BLaER1 treated with 17β-estradiol and CSF1 and Interleukin-3, amounts not matched to agents 10 nM and 100 nM (cell line): ENCODE results near the gene OSBP2.

Experiments used
- H3K27ac ChIP-seq, 11 experiments: shearing (Covaris generic); formaldehyde crosslinking; 2 replicates each; pipeline ENCODE4 v1.8.1; 2022
- H3K27me3 ChIP-seq, 11 experiments: shearing (Covaris generic); formaldehyde crosslinking; 2 replicates each; pipeline ENCODE4 v1.8.1; 2022
- H3K36me3 ChIP-seq, 11 experiments: shearing (Covaris generic); formaldehyde crosslinking; 2 replicates each; pipeline ENCODE4 v1.8.1; 2022
- H3K4me1 ChIP-seq, 10 experiments: shearing (Covaris generic); formaldehyde crosslinking; 2 replicates each; pipeline ENCODE4 v1.8.1; 2022
- H3K4me2 ChIP-seq, 11 experiments: shearing (Covaris generic); formaldehyde crosslinking; 2 replicates each; pipeline ENCODE4 v1.8.1; 2022
- H3K4me3 ChIP-seq, 10 experiments: shearing (Covaris generic); formaldehyde crosslinking; 2 replicates each; pipeline ENCODE4 v1.8.1; 2022
- H3K9ac ChIP-seq, 11 experiments: shearing (Covaris generic); formaldehyde crosslinking; 2 replicates each; pipeline ENCODE4 v1.8.1; 2022
- H3K9me3 ChIP-seq, 11 experiments: shearing (Covaris generic); formaldehyde crosslinking; replicated peaks in 1 of 11; 2 replicates each; pipeline ENCODE4 v1.8.1; 2022
- H4K20me1 ChIP-seq, 11 experiments: shearing (Covaris generic); formaldehyde crosslinking; 2 replicates each; pipeline ENCODE4 v1.8.1; 2022
- Cebpa-rat ChIP-seq, 11 experiments: shearing (Covaris generic); IDR thresholded peaks; 2 replicates each; pipeline ENCODE4 v1.8.1; 2022

Gene OSBP2

GRCh38 chr22:30889268-30889995, 194.8 kb downstream of the OSBP2 start:
- peaks cover 0 to 8% (median 0%) of the 10 kb centered on the region in 11 experiments; a peak in 2 of 22 replicates for H3K36me3 ChIP-seq
- no peak for TF ChIP-seq Cebpa-rat (IDR thresholded peaks at IDR 0.05)
- H3K4me3 ChIP-seq, result no peak overlapping the region
- no peak overlapping the region for H3K9ac ChIP-seq
- H4K20me1 ChIP-seq, result no peaks in the 10 kb centered on the region
- no peaks in the 10 kb centered on the region for H3K9me3 ChIP-seq
- no peak overlapping the region for H3K4me2 ChIP-seq
- H3K27me3 ChIP-seq, result no peaks in the 10 kb centered on the region
- H3K27ac ChIP-seq, result no peak overlapping the region
- peaks cover 0 to 51% (median 39%) of the 10 kb centered on the region in 10 experiments; a peak in 17 of 20 replicates for H3K4me1 ChIP-seq

GRCh38 chr22:30889996-30890480, 195.4 kb downstream of the OSBP2 start:
- Histone ChIP-seq H3K4me3 (no peak overlapping the region), H3K9ac (no peak overlapping the region), H3K27ac (no peak overlapping the region), H3K9me3 (no peaks in the 10 kb centered on the region), H3K27me3 (no peaks in the 10 kb centered on the region), H3K4me2 (no peak overlapping the region), H4K20me1 (no peaks in the 10 kb centered on the region), H3K4me1 (peaks cover 0 to 45% (median 33%) of the 10 kb centered on the region in 10 experiments; a peak in 17 of 20 replicates), H3K36me3 (peaks cover 0 to 8% (median 0%) of the 10 kb centered on the region in 11 experiments; a peak in 2 of 22 replicates)
- no peak for TF ChIP-seq Cebpa-rat (IDR thresholded peaks at IDR 0.05)

GRCh38 chr22:30890686-30891442, 196.2 kb downstream of the OSBP2 start:
- peak overlapping the region in 8 of 11 experiments; percentile 35 to 68 (median 60); a peak in 13 of 22 replicates for H3K4me2 ChIP-seq
- H3K36me3 ChIP-seq, result peaks cover 0 to 8% (median 0%) of the 10 kb centered on the region in 11 experiments; a peak in 2 of 22 replicates
- H3K9ac ChIP-seq, result no peak overlapping the region
- H4K20me1 ChIP-seq, result no peaks in the 10 kb centered on the region
- no peak overlapping the region for H3K4me3 ChIP-seq
- TF ChIP-seq Cebpa-rat (IDR thresholded peaks at IDR 0.05), result no peak
- no peaks in the 10 kb centered on the region for H3K27me3 ChIP-seq
- 0 out of 22 replicates have a peak overlapping the region, but pooled peaks of 1 of the 11 experiments have one; percentile 31 for H3K27ac ChIP-seq
- H3K9me3 ChIP-seq, result no peaks in the 10 kb centered on the region
- peaks cover 0 to 42% (median 32%) of the 10 kb centered on the region in 10 experiments; a peak in 17 of 20 replicates for H3K4me1 ChIP-seq

- no peak for TF ChIP-seq Cebpa-rat (IDR thresholded peaks at IDR 0.05)
- peak overlapping the region in 9 of 11 experiments; percentile 35 to 68 (median 59); a peak in 15 of 22 replicates for H3K4me2 ChIP-seq
Measured at GRCh38 chr22:30891443-30891755, 196.7 kb downstream of the OSBP2 start.

GRCh38 chr22:30891781-30892180, 197.1 kb downstream of the OSBP2 start:
- peak overlapping the region in 1 of 11 experiments; percentile 37; a peak in 2 of 22 replicates for H3K9ac ChIP-seq
- TF ChIP-seq Cebpa-rat (IDR thresholded peaks at IDR 0.05), result no peak
- H4K20me1 ChIP-seq, result no peaks in the 10 kb centered on the region
- no peaks in the 10 kb centered on the region for H3K9me3 ChIP-seq
- H3K27me3 ChIP-seq, result no peaks in the 10 kb centered on the region
- peaks cover 0 to 42% (median 32%) of the 10 kb centered on the region in 10 experiments; a peak in 17 of 20 replicates for H3K4me1 ChIP-seq
- peak overlapping the region in 9 of 11 experiments; percentile 35 to 68 (median 59); a peak in 17 of 22 replicates for H3K4me2 ChIP-seq
- no peak overlapping the region for H3K4me3 ChIP-seq
- H3K36me3 ChIP-seq, result peaks cover 0 to 8% (median 0%) of the 10 kb centered on the region in 11 experiments; a peak in 2 of 22 replicates
- H3K27ac ChIP-seq, result peak overlapping the region in 2 of 11 experiments; percentile 28 to 31; a peak in 3 of 22 replicates

More at GRCh38 chr22:30891443-30891755, 196.7 kb downstream of the OSBP2 start:
- Histone ChIP-seq H3K9me3 (no peaks in the 10 kb centered on the region), H3K4me3 (no peak overlapping the region), H3K27ac (peak overlapping the region in 1 of 11 experiments; percentile 31; a peak in 2 of 22 replicates), H3K4me1 (peaks cover 0 to 42% (median 32%) of the 10 kb centered on the region in 10 experiments; a peak in 17 of 20 replicates), H3K27me3 (no peaks in the 10 kb centered on the region), H3K36me3 (peaks cover 0 to 8% (median 0%) of the 10 kb centered on the region in 11 experiments; a peak in 2 of 22 replicates), H4K20me1 (no peaks in the 10 kb centered on the region), H3K9ac (peak overlapping the region in 1 of 11 experiments; percentile 37; a peak in 2 of 22 replicates)

- Histone ChIP-seq H4K20me1 (no peaks in the 10 kb centered on the region), H3K4me2 (peak overlapping the region in 9 of 11 experiments; percentile 35 to 68 (median 59); a peak in 15 of 22 replicates), H3K9ac (peak overlapping the region in 1 of 11 experiments; percentile 37; a peak in 1 of 22 replicates), H3K36me3 (peaks cover 0 to 8% (median 0%) of the 10 kb centered on the region in 11 experiments; a peak in 2 of 22 replicates), H3K4me3 (no peak overlapping the region), H3K27me3 (no peaks in the 10 kb centered on the region), H3K27ac (peak overlapping the region in 1 of 11 experiments; percentile 28; a peak in 1 of 22 replicates), H3K4me1 (peaks cover 0 to 42% (median 32%) of the 10 kb centered on the region in 10 experiments; a peak in 17 of 20 replicates), H3K9me3 (no peaks in the 10 kb centered on the region)
- TF ChIP-seq Cebpa-rat (IDR thresholded peaks at IDR 0.05), result no peak
Measured at GRCh38 chr22:30892286-30892685, 197.6 kb downstream of the OSBP2 start.

GRCh38 chr22:30892731-30893221, 198.1 kb downstream of the OSBP2 start:
- peaks cover 0 to 42% (median 32%) of the 10 kb centered on the region in 10 experiments; a peak in 17 of 20 replicates for H3K4me1 ChIP-seq
- H3K27ac ChIP-seq, result no peak overlapping the region
- no peaks in the 10 kb centered on the region for H3K27me3 ChIP-seq
- H3K4me3 ChIP-seq, result no peak overlapping the region
- TF ChIP-seq Cebpa-rat (IDR thresholded peaks at IDR 0.05), result no peak
- H3K4me2 ChIP-seq, result peak overlapping the region in 4 of 11 experiments; percentile 33 to 64 (median 62); a peak in 6 of 22 replicates
- H4K20me1 ChIP-seq, result no peaks in the 10 kb centered on the region
- peaks cover 0 to 8% (median 0%) of the 10 kb centered on the region in 11 experiments; a peak in 2 of 22 replicates for H3K36me3 ChIP-seq
- peaks cover 0 to 5% (median 2%) of the 10 kb centered on the region in 11 experiments; a peak in 7 of 22 replicates for H3K9me3 ChIP-seq
- no peak overlapping the region for H3K9ac ChIP-seq
